ENCODE results near the gene ACKR4.

GRCh38 chr3:132650153-132650552 is 53.1 kb downstream of the ACKR4 start:
- TF ChIP-seq CTCF (conservative IDR thresholded peaks at IDR 0.05) = no peak
- TF ChIP-seq EZH2 (IDR thresholded peaks at IDR 0.05; ENCODE audit: low read depth) = no peak

All from PC-9 (cell line).